Eye (tissue), 1 donor: ENCODE measurements around the gene CHRNB4.

Experiments
- DNase-seq: peaks from one replicate; pipeline ENCODE4 v3.0.0-alpha.2; 2015

Gene CHRNB4

DNA sequence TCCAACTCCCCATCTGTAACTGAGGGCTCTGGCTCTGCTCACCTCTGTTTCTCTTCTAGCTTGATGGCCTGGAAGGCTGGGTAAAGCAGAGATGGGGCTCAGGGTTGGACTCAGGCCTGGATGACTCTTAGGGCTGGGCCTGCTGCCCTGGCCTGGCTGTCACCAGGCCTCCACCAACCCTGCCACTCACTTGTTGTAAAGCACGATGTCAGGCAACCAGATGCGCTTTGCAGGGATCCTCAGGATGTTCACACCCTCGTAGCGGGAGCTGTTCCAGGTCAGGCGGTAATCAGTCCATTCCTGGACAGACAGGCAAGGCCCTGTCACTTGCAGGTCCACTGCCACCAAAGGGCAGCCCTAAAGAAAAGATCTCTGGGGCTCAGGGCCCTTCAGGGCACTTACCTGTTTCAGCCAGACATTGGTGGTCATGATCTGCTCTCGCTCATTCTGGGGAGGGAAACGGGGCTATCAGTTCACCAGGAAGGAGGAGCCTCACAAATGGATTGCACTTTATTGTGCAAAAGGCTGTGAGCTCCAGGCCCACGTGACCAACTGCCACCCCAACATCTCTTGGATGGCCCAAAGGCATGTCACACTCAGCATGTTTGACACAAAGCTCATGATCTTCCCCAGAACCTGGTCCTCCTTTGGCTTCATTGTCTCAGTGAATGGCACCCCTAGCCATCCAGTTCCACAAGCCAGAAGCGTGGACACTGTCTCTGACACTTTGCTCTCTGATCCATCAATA is 9.9 kb downstream of the CHRNB4 start:
- no peak for DNase-seq

GRCh38 chr15:78629716-78630065 is 11.3 kb downstream of the CHRNB4 start:
- no peak for DNase-seq

DNA sequence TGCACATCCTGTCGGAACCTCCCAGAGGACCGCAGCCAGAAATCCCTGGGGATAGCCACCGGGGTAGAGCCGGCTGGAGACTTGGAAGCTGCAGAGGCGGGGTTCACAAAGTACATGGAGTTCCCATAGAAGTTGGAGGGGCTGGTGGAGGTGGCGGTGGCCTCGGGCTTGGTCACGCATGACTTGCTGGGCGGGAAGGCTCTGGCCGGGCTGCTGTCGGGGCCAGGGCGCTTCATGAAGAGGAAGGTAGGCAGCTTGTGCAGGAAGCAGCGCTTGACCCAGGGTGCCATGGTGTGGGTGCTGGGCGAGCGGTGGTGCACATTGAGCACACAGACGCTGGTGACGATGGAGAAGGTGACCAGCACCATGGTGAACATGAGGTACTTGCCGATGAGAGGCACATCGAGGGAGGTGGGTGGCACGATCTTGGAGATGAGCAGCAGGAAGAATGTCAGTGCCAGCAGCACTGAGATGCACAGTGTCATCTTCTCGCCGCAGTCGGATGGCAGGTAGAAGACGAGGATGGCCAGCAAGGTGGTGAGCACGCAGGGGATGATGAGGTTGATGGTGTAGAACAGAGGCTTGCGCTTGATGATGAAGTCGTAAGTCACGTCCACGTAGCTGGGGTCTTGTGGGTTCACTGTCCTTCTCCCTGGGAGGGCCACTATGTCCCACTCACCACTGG is 11.8 kb downstream of the CHRNB4 start:
- DNase-seq = no peak

- DNase-seq = no peak
Observed at GRCh38 chr15:78628227-78628626, 12.8 kb downstream of the CHRNB4 start.

- no peak for DNase-seq
Observed at GRCh38 chr15:78627348-78627747, 13.7 kb downstream of the CHRNB4 start.

DNA sequence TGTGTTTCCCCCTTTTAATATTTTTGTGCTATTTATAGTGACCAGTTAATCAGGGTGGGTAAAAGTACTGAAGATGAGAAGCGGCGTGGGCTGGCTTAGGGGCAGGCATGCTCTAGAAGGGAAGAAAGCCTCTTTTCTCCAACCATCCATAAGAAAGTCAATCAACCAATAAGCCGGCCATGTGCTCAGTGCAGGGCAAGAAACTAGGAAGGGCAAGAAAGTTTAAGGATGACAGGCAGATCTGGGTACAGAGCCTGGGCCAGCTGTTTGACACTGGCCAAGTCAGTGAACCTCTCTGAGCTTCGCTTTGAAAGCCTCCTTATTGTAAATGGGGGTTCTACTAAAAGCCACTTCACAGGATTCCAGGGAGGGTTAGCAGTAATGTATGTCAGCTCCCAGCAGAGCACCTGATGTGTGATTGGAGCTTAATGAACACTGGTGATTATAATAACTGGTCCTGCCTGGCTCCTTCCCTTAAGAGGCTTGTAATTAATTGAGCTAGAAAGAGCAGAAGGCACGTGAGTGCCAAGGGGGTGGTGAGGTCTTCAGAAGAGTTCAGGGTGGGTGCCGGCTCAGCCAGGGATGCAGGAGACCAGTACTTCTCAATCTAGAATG is 14.5 kb downstream of the CHRNB4 start:
- DNase-seq = peak; percentile 50

- no peak for DNase-seq
Observed at GRCh38 chr15:78625606-78626280, 15.3 kb downstream of the CHRNB4 start.

- no peak for DNase-seq
Observed at GRCh38 chr15:78624651-78625590, 16.1 kb downstream of the CHRNB4 start.

- DNase-seq = no peak
Observed at GRCh38 chr15:78623786-78624497, 17.1 kb downstream of the CHRNB4 start.

DNA sequence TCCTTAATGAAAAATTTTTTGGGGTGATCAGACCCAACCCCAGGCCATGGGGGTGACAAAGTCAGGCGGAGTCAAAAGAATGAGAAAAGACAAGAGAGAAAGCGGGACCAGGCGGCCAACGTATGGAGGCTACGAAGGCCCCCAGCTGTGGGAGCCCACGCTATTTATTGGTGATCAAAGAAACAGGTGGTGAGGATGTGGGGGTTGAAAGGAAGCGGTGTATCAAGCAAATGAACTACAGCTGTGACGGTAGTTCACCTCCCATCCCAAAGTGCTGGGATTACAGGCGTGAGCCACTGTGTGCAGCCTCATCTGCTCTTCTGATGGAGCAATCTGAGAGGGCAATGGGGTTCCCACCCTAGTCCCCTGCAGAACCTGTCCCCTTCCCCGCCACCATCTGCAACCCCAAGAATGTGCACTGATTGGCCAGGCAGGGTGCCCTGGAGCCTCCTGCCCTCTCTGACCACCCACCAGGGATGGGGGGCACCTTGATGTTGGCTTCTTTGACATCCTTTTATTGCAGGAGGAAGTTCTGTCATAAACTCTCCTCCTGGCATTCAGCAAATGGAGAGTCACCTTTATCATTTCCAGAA is 19.1 kb downstream of the CHRNB4 start:
- DNase-seq = no peak

DNA sequence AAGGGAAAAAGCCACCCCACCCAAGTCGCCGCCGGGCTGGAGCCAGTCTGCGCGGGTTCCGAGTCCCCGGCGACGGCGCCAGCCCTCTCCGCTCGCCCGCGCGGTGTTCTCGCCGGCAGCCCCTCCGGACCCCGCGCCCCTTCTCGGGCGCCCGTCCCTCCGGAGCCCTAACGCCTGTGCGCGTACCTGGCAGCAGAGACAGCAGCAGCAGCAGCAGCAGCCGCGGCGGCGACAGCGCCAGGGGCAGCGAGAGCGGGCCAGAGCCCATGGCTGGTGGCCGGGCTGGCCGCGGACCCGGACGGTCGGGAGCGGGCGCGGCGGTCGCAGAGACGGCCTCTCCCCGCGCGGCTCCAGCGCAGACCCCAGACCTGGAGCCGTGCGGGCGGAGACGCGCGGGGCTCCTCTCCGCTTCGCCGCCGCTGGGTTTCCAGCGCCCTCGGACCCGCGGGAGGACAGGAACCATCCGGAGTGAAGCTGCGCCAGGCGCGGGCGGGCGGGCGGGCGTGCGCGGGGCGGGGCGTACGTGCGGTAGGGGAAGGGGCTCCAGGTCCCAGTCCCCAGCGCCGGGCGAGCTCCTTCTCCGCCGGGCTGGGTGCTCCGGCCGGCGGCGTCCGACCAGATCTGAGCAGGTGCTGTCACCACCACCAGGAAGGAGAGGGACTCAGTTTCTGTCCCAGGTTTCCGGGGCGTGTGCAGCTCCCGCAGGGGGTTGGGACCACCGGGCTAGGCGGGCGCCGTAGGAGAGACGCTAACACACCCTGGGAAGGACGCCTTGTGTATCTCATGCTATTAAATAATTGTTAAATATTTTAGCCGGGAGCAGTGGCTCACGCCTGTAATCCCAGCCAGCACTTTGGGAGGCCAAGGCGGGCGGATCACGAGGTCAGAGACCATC is 20.2 kb downstream of the CHRNB4 start, which contains the start of gene CHRNA3:
Gene CHRNA3, minus strand, starts transcription at position 470 of the 895 bp plus-strand sequence. Its CDS starts 202 bp downstream, at position 268.
- DNase-seq = peak; percentile 72

DNA sequence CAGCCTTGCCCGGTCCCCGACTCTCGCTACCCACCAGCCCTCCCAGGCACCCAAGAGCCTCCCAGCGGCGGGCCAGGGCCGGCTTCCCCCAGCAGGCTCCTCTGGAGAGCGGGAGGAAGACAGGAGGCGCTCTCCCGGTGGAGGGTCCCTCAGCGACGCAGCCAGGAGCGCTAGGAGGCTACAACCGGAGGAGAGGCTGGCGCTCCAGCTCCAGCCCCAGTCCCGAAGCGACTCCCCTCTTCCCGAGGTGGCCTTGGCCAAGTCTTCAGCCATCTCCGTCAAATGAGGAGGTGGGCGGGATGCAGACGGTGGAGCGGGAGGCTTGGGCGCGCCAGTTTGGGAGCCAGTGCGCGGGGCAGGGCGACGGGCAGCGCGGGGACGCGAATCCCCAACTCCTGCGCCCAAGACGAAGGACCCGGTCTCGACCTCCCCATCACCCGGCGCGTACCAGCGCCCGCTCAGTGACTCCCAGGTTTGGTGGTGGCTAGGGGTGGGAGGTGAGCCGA is 20.9 kb downstream of the CHRNB4 start:
- peak; percentile 80 for DNase-seq

DNA sequence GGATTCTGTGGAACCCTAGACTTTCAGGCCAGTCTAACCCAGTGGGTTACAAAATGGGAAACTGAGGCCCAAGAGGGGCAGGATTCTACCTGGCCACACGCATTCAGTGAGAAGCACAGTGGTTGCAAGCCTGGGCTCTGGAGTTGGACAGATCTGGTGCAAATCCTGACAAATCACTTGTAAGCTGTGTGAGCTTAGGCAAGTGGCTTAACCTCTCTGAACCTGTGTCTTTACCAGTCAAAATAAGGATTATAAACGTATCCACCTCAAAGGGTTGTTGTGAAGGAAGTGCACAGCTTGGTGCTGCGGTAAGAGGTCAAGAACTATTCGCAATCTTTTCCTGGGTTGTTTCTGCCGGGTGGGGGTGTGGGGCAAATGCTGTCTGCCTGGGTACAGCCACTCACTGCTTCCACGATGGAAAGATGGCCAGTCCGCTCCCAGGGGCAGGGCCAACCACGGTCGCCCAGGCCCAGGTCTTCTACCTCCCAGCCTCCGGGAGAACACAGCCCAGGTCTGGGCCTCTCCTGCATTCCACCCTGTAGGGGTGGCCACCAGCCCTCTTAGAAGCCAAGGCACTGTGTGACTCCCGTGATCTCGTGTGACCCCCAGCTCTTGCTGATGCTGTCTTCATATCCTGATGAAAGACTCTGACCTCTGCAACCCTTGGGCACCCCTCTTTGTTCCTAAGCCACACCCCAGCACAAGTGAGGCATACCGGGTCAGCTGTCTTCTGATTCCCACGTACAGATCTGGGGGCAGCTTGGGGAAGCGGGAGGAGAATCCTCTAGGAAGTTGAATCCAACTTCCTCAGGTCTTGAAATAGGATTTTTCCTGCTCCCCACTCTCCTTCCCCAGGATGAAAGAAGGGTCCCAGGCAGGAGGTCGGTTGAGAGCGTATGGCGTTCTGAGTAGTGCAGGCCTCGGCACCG is 21.7 kb downstream of the CHRNB4 start:
- DNase-seq = peak; percentile 57

DNA sequence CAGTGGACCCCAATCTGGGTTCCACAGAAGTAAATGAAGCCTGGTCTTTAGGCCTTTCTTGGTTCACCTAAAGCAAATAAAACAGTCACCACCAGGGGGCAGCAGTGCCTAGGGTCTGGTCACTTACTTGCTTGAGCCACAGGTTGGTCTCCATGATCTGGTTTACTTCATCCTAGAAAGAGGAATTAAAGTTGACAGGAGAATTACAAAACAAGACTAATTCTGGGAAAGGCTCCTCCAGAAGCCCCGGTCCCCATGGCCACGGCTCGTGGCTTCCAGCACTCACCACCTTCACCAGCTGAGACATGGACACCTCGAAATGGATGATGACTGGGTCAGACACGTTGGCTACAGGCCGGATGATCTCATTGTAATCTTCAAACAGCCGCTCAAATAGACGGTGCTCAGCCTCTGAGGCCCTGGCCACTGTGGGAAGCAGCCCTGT is 22.5 kb downstream of the CHRNB4 start:
- peak; percentile 98 for DNase-seq

- DNase-seq = no peak
Observed at GRCh38 chr15:78618064-78618463, 22.9 kb downstream of the CHRNB4 start.

GRCh38 chr15:78617516-78617915 is 23.5 kb downstream of the CHRNB4 start:
- peak; percentile 78 for DNase-seq

DNA sequence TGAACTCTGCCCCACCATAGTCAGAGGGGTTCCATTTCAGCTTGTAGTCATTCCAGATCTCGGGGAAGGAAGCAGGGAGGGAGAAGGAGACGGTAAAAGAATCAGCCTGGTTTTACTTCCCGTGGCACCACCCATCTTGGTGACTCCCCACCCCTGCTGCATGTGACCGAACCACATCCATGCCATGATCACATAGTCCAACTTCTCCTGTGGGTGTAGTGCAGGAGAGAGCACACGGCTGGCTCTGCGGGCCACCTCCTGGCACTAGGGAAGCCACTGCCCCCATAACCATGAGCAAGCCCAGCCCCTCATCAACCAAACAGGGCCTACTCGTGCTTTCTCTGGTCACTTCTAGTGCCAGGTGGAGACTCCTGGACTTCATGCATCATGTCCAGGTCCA is 23.9 kb downstream of the CHRNB4 start:
- DNase-seq = no peak

- no peak for DNase-seq
Observed at GRCh38 chr15:78616506-78616905, 24.5 kb downstream of the CHRNB4 start.

DNA sequence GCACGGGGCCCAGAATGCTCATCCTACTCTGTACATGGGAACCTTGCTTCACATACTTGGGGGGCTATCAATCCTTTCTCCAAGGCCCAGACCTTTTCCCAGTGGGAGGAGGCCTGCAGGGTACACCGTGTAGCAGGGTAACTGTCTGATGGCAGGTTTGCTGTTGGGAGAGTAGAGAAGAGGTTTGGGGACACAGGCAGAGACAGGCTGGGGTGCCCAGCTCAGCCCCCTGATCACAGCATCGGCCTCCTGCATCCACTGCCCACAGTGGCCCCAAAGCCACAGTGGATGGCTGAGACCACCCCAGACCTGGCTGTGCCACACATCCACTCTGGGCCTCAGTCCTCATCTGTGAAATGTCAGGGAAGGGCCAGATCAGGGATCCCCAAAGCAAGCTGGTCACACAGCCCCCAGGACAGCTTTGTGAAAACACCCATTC is 25.8 kb downstream of the CHRNB4 start:
- no peak for DNase-seq
